PC-3 (cell line): ENCODE measurements around the gene PRR13. TPM values are rescaled to one million over a fixed set of nuclear protein-coding genes. Genes with fewer than 3 reads are reported as not detected.

ENCODE experiments used
- ATAC-seq: fragments of 200-7000 bp; cut with Tn5 transposase; 2 replicates; pipeline ENCODE4 v1.9.1; 2020; ENCODE audit warnings: mild to moderate bottlenecking, moderate library complexity
- BruUV-seq: library from RNA; stranded (reverse); fragments of 400-500 nt; replicated peaks from 2 replicates; lab custom pipeline; 2021; lab: Mats Ljungman, UMichigan
- CTCF ChIA-PET: fragments of 300-600 bp; sonication (Branson Sonifier 250); formaldehyde crosslinking; loops from one replicate; lab custom pipeline; 2022; ENCODE audit warnings: antibody characterized with exemption; lab: Charles Lee
- POLR2A ChIA-PET: fragments of 300-600 bp; sonication (Branson Sonifier 250); formaldehyde crosslinking; loops from one replicate; lab custom pipeline; 2022; ENCODE audit warnings: antibody characterized with exemption; ENCODE audit not compliant: unreplicated experiment; lab: Charles Lee
- DNase-seq: peaks from one replicate; pipeline ENCODE4 v3.0.0-alpha.2; 2015
- H2AFZ ChIP-seq: fragments of 300-600 bp; sonication (generic); 2 replicates; pipeline ENCODE4 v1.6.0; 2016; ENCODE audit warnings: antibody characterized with exemption, low read length
- H3F3A ChIP-seq: fragments of 300-600 bp; sonication (generic); one replicate; pipeline ENCODE4 v1.6.0; 2017; ENCODE audit warnings: antibody characterized with exemption, low read length, control low read depth, mild to moderate bottlenecking; ENCODE audit not compliant: unreplicated experiment
- H3K27ac ChIP-seq: fragments of 300-600 bp; sonication (generic); 2 replicates; pipeline ENCODE4 v1.5.1; 2016; ENCODE audit warnings: mild to moderate bottlenecking, low read length
- H3K27me3 ChIP-seq: fragments of 300-600 bp; sonication (generic); 2 replicates; pipeline ENCODE4 v1.6.1; 2016; ENCODE audit warnings: low read length, mixed read lengths
- H3K36me3 ChIP-seq: fragments of 300-600 bp; sonication (generic); 2 replicates; pipeline ENCODE4 v1.6.1; 2016; ENCODE audit warnings: low read depth, mixed run types, low read length, mixed read lengths
- H3K4me1 ChIP-seq: fragments of 300-600 bp; sonication (generic); 2 replicates; pipeline ENCODE4 v1.5.1; 2016; ENCODE audit warnings: low read length; ENCODE audit not compliant: insufficient read depth
- H3K4me2 ChIP-seq: fragments of 300-600 bp; sonication (generic); 2 replicates; pipeline ENCODE4 v1.6.0; 2016; ENCODE audit warnings: low read length
- H3K4me3 ChIP-seq: fragments of 300-600 bp; sonication (generic); 2 replicates; pipeline ENCODE4 v1.5.1; 2016; ENCODE audit warnings: mild to moderate bottlenecking, low read length, mixed read lengths
- H3K79me2 ChIP-seq: fragments of 300-600 bp; sonication (generic); 2 replicates; pipeline ENCODE4 v1.6.1; 2017; ENCODE audit warnings: low read length, mixed read lengths
- H3K9ac ChIP-seq: fragments of 300-600 bp; sonication (generic); 2 replicates; pipeline ENCODE4 v1.6.0; 2016; ENCODE audit warnings: mild to moderate bottlenecking, low read length
- H3K9me2 ChIP-seq: fragments of 300-600 bp; sonication (generic); replicated peaks from 2 replicates; pipeline ENCODE4 v1.6.1; 2016; ENCODE audit warnings: mixed run types, low read length, mixed read lengths
- H3K9me3 ChIP-seq: fragments of 300-600 bp; sonication (generic); 2 replicates; pipeline ENCODE4 v1.6.1; 2016; ENCODE audit warnings: low read length, mixed read lengths
- H4K20me1 ChIP-seq: fragments of 300-600 bp; sonication (generic); 2 replicates; pipeline ENCODE4 v1.6.1; 2016; ENCODE audit warnings: low read length, mixed read lengths
- CTCF ChIP-seq: fragments of 300-600 bp; sonication (generic); conservative IDR thresholded peaks from 2 replicates; pipeline ENCODE4 v1.5.1; 2017; ENCODE audit warnings: antibody characterized with exemption, low read depth, mild to moderate bottlenecking, low read length
- EZH2 ChIP-seq: fragments of 300-600 bp; sonication (generic); IDR thresholded peaks from one replicate; pipeline ENCODE4 v1.6.1; 2017; ENCODE audit warnings: antibody characterized with exemption, mild to moderate bottlenecking, low read length; ENCODE audit not compliant: unreplicated experiment
- EZH2phosphoT487 ChIP-seq: fragments of 300-600 bp; sonication (generic); IDR thresholded peaks from 2 replicates; pipeline ENCODE4 v1.6.1; 2018; ENCODE audit warnings: mild to moderate bottlenecking, antibody characterized with exemption, low read length, borderline replicate concordance
- intact Hi-C: fragments of 100-400 bp; cut with micrococcal nuclease; formaldehyde crosslinking; loops from 2 replicates; pipeline ENCODE4 v1.9.0; 2023
- total RNA-seq: library from RNA; depleted of rRNA; stranded (reverse); fragments of >200 nt; gene quantifications from 2 replicates; pipeline ENCODE4 v1.2.3, GENCODE V29; 2014

PRR13 gene
- total RNA-seq, 1 experiment from 2014 or later = 54.2 TPM

- Histone ChIP-seq H2AFZ (no peak overlapping the region), H3K4me1 (no peaks in the 10 kb centered on the region), H3K27me3 (no peaks in the 10 kb centered on the region), H3K4me3 (no peak overlapping the region), H3K79me2 (peaks cover 26% of the 10 kb centered on the region), H4K20me1 (peaks cover 68% of the 10 kb centered on the region), H3K9ac (no peak overlapping the region), H3K4me2 (no peak overlapping the region), H3K27ac (no peak overlapping the region), H3F3A (peaks cover 31% of the 10 kb centered on the region), H3K36me3 (peaks cover 80% of the 10 kb centered on the region), H3K9me3 (no peaks in the 10 kb centered on the region), H3K9me2 (no peaks in the 10 kb centered on the region)
- TF ChIP-seq CTCF (no peak), EZH2 (no peak)
- intact Hi-C loops = no loop called here
- no TSS peak for BruUV-seq
- CTCF ChIA-PET = interaction anchor here (0.5 to 1.0 kb wide), 5 partner anchors 20 to 213 kb away, joined by 4 to 16 read pairs (median 5); no protein-coding TSS in a partner anchor
- POLR2A ChIA-PET = interaction anchor here (0.6 to 1.0 kb wide), 2 partner anchors 14 to 22 kb away, joined by 5 to 8 read pairs; partner anchors contain the start of gene TARBP2
- DNase-seq (no peak), ATAC-seq (no peak)
Measured at GRCh38 chr12:53478865-53479264, 37.3 kb downstream of the PRR13 start.

- H3K27me3 ChIP-seq = no peaks in the 10 kb centered on the region
- H3K9ac ChIP-seq = no peak overlapping the region
- intact Hi-C loops = no loop called here
- ChIA-PET POLR2A (interaction anchor here (0.6 kb wide), 1 partner anchor 14 kb away, joined by 8 read pairs; no protein-coding TSS in a partner anchor), CTCF (interaction anchor here (0.5 to 1.0 kb wide), 5 partner anchors 19 to 213 kb away, joined by 4 to 16 read pairs (median 5); no protein-coding TSS in a partner anchor)
- peaks cover 75% of the 10 kb centered on the region for H3K36me3 ChIP-seq
- no peaks in the 10 kb centered on the region for H3K9me2 ChIP-seq
- H3K9me3 ChIP-seq = no peaks in the 10 kb centered on the region
- H3K27ac ChIP-seq = no peak overlapping the region
- H2AFZ ChIP-seq = no peak overlapping the region
- no TSS peak for BruUV-seq
- H3K4me3 ChIP-seq = no peak overlapping the region
- H3K4me1 ChIP-seq = no peaks in the 10 kb centered on the region
- peaks cover 31% of the 10 kb centered on the region for H3F3A ChIP-seq
- H4K20me1 ChIP-seq = peaks cover 63% of the 10 kb centered on the region
- no peak for DNase-seq
- TF ChIP-seq CTCF = no peak
- no peak for TF ChIP-seq EZH2phosphoT487
- TF ChIP-seq EZH2 = no peak
- H3K79me2 ChIP-seq = peaks cover 21% of the 10 kb centered on the region
- ATAC-seq = no peak
- no peak overlapping the region for H3K4me2 ChIP-seq
Measured at GRCh38 chr12:53479331-53479730, 37.8 kb downstream of the PRR13 start.
